ENCODE results near the gene PLCL2. TPM values are rescaled to one million over a fixed set of nuclear protein-coding genes. Genes with fewer than 3 reads are reported as not detected.

PLCL2 gene
- total and polyA plus RNA-seq, 4 donors = 1.5 to 16.5 (median 9.4) TPM

DNA sequence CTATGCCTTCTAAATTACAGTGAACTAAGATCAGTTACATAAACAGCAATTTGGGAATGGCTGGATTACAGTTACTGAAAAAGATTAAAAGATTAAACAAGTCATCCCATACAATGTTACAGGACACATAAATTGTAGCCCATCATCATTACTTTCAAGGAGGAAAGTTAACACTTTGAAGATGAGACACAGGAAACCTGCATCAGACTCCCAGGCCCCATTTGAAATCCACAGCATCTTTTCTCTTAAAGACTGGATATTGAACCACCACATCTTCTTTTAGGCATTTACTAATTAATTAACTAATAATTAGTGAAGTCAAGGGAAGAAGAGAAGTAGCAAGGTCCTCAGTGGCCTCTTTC, 170.2 kb downstream of the PLCL2 start (continued):
- TF ChIP-seq, protein P1, sequence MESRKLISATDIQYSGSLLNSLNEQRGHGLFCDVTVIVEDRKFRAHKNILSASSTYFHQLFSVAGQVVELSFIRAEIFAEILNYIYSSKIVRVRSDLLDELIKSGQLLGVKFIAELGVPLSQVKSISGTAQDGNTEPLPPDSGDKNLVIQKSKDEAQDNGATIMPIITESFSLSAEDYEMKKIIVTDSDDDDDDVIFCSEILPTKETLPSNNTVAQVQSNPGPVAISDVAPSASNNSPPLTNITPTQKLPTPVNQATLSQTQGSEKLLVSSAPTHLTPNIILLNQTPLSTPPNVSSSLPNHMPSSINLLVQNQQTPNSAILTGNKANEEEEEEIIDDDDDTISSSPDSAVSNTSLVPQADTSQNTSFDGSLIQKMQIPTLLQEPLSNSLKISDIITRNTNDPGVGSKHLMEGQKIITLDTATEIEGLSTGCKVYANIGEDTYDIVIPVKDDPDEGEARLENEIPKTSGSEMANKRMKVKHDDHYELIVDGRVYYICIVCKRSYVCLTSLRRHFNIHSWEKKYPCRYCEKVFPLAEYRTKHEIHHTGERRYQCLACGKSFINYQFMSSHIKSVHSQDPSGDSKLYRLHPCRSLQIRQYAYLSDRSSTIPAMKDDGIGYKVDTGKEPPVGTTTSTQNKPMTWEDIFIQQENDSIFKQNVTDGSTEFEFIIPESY (IDR thresholded peaks at IDR 0.05) = no peak
- no peak for TF ChIP-seq NR2F2 (IDR thresholded peaks at IDR 0.05)

DNA sequence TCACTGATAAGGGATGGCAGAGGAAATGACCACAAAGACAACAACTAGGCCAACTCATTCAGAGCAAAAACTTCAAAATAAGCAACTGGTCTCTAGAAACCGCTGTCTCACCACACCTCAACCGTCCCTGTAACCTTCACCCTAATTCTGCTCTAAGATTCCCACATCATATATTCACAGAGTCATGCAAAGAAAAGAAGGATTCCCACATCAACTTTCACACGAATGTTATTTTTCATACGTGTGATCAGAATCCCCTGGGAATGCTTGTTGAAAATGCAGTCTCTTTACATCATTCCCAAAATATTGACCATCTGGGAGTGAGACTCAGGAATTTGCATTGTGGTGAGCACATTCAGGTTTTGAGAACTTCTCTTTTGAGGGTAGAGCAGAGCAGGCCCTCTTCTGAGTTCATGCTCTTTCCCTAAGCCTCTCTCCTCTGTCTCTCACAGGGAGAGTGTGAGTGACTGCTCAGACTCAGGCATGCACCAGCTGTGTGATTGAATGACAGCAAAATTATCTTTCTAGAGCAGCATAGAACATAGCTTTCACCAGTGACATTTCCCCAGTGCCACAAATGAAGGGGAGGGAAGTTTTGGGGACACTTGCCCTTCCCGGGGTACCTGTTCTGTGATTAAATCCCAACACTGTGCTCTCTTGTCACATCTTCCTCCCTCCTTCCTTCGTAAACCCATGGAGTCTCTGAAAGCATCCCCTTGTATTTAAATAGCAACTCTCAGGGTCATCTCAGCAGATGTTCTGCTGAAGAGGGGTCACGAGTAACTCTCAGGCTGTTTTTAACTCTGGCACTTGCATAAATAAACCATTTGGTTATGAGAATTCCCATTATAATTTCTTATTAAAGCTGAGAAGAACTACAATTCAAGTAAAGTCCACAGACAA, 170.9 kb downstream of the PLCL2 start:
- TF ChIP-seq NR2F2 (IDR thresholded peaks at IDR 0.05) (peak; percentile 44), SP1 (IDR thresholded peaks at IDR 0.05) (no peak)
- Histone ChIP-seq H3K4me3 (ENCODE audit: low read depth in 1 of 3, low read length in 3 of 3) (no peak overlapping the region), H3K36me3 (ENCODE audit: control insufficient read depth in 4 of 4, insufficient read depth in 3 of 4, low read depth in 1 of 4, low read length in 3 of 4) (peaks cover 0 to 4% (median under 1%) of the 10 kb centered on the region in 4 donors), H3K27me3 (ENCODE audit: control insufficient read depth in 4 of 4, insufficient read depth in 4 of 4, low read length in 3 of 4) (no peaks in the 10 kb centered on the region), H3K9me3 (ENCODE audit: control insufficient read depth in 4 of 4, low read length in 3 of 4) (no peaks in the 10 kb centered on the region), H3K27ac (ENCODE audit: low read depth in 1 of 2, low read length in 2 of 2) (no peak overlapping the region), H3K4me1 (ENCODE audit: control insufficient read depth in 4 of 4, insufficient read depth in 4 of 4, low read length in 3 of 4) (no peaks in the 10 kb centered on the region), H3K9ac (ENCODE audit: low read depth in 1 of 2, low read length in 2 of 2) (no peak overlapping the region)
- 86% methylated on average over 7 of the region's 7 CpGs for WGBS
- no peak for DNase-seq (ENCODE audit: low spot score)

DNA sequence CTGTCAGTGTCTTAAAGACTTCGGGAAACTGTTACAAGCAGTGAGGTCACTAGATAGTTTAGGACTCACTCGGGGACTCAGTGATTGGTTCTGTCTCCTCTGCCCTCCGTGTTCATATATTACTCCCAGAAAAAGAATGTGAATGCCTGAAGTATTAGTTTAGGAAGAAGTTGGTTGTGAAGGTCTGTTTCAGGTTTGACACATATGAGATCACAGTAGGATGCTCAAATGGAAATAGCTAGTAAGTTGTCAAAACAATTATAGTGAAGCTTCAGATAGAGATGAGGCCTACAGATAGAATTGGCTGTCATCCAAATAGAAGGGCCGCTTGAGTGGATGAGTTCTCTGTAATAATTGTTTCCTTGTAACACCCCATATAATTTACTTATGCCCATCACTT, 172.6 kb downstream of the PLCL2 start:
- peaks cover 0 to 4% (median under 1%) of the 10 kb centered on the region in 4 donors for H3K36me3 ChIP-seq (ENCODE audit: control insufficient read depth in 4 of 4, insufficient read depth in 3 of 4, low read depth in 1 of 4, low read length in 3 of 4)
- H3K27me3 ChIP-seq (ENCODE audit: control insufficient read depth in 4 of 4, insufficient read depth in 4 of 4, low read length in 3 of 4) = no peaks in the 10 kb centered on the region
- 88% methylated on average over 4 of the region's 4 CpGs for WGBS

DNA sequence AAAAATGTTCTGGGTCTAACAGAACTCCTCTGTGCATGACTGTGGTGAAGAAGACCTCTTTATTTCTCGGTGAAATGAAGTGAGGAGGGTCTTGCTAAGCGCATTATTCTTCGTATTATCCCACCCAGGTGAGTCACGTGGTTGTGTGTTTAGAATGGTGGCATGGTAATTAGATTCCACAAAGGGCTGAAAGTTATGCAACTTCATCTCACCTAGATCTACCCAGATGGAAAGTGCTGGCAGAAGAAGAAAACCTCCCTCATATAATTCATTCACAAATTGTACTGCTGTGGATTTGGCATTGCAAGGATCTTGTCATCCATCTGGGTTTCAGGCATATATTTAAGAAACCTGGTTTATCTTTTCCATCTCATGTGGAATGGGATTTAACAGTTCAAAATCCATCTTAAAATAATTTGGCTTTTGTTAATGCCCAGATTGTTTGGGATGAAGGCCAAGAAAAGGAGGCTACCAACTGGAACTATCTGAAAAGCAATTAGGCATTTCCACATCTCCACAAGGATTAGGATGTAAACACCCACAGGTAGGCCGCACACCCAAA, 175.3 kb downstream of the PLCL2 start:
- Histone ChIP-seq H3K27ac (ENCODE audit: low read depth in 1 of 2, low read length in 2 of 2) (no peak overlapping the region), H3K36me3 (ENCODE audit: control insufficient read depth in 4 of 4, insufficient read depth in 3 of 4, low read depth in 1 of 4, low read length in 3 of 4) (peaks cover 0 to 4% (median 0%) of the 10 kb centered on the region in 4 donors), H3K9me3 (ENCODE audit: control insufficient read depth in 4 of 4, low read length in 3 of 4) (peaks cover 0 to 1% (median 0%) of the 10 kb centered on the region in 4 donors), H3K9ac (ENCODE audit: low read depth in 1 of 2, low read length in 2 of 2) (no peak overlapping the region), H3K4me3 (ENCODE audit: low read depth in 1 of 3, low read length in 3 of 3) (no peak overlapping the region), H3K4me1 (ENCODE audit: control insufficient read depth in 4 of 4, insufficient read depth in 4 of 4, low read length in 3 of 4) (no peaks in the 10 kb centered on the region), H3K27me3 (ENCODE audit: control insufficient read depth in 4 of 4, insufficient read depth in 4 of 4, low read length in 3 of 4) (no peaks in the 10 kb centered on the region)
- WGBS = 94% methylated on average over 5 of the region's 5 CpGs
- TF ChIP-seq RAD21 (IDR thresholded peaks at IDR 0.05) (no peak), EGR1 (IDR thresholded peaks at IDR 0.05; ENCODE audit: low read depth in 2 of 2) (no peak), HNF4G (IDR thresholded peaks at IDR 0.05) (no peak), TAF1 (conservative IDR thresholded peaks at IDR 0.05) (no peak), HNF4A (conservative IDR thresholded peaks at IDR 0.05) (no peak), FOXA2 (IDR thresholded peaks at IDR 0.05) (no peak), SP1 (IDR thresholded peaks at IDR 0.05) (no peak), YY1 (IDR thresholded peaks at IDR 0.05) (no peak), FOXA1 (IDR thresholded peaks at IDR 0.05) (no peak), NR2F2 (IDR thresholded peaks at IDR 0.05) (no peak), GABPA (IDR thresholded peaks at IDR 0.05 in 1 of 2, conservative IDR thresholded peaks at IDR 0.05 in 1 of 2) (no peak)
- TF ChIP-seq, protein P2, sequence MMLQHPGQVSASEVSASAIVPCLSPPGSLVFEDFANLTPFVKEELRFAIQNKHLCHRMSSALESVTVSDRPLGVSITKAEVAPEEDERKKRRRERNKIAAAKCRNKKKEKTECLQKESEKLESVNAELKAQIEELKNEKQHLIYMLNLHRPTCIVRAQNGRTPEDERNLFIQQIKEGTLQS (IDR thresholded peaks at IDR 0.05) = no peak
- TF ChIP-seq, protein P3, sequence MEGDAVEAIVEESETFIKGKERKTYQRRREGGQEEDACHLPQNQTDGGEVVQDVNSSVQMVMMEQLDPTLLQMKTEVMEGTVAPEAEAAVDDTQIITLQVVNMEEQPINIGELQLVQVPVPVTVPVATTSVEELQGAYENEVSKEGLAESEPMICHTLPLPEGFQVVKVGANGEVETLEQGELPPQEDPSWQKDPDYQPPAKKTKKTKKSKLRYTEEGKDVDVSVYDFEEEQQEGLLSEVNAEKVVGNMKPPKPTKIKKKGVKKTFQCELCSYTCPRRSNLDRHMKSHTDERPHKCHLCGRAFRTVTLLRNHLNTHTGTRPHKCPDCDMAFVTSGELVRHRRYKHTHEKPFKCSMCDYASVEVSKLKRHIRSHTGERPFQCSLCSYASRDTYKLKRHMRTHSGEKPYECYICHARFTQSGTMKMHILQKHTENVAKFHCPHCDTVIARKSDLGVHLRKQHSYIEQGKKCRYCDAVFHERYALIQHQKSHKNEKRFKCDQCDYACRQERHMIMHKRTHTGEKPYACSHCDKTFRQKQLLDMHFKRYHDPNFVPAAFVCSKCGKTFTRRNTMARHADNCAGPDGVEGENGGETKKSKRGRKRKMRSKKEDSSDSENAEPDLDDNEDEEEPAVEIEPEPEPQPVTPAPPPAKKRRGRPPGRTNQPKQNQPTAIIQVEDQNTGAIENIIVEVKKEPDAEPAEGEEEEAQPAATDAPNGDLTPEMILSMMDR (IDR thresholded peaks at IDR 0.05; ENCODE audit: low read depth, low read length, missing input control) = no peak
- TF ChIP-seq, protein P4, sequence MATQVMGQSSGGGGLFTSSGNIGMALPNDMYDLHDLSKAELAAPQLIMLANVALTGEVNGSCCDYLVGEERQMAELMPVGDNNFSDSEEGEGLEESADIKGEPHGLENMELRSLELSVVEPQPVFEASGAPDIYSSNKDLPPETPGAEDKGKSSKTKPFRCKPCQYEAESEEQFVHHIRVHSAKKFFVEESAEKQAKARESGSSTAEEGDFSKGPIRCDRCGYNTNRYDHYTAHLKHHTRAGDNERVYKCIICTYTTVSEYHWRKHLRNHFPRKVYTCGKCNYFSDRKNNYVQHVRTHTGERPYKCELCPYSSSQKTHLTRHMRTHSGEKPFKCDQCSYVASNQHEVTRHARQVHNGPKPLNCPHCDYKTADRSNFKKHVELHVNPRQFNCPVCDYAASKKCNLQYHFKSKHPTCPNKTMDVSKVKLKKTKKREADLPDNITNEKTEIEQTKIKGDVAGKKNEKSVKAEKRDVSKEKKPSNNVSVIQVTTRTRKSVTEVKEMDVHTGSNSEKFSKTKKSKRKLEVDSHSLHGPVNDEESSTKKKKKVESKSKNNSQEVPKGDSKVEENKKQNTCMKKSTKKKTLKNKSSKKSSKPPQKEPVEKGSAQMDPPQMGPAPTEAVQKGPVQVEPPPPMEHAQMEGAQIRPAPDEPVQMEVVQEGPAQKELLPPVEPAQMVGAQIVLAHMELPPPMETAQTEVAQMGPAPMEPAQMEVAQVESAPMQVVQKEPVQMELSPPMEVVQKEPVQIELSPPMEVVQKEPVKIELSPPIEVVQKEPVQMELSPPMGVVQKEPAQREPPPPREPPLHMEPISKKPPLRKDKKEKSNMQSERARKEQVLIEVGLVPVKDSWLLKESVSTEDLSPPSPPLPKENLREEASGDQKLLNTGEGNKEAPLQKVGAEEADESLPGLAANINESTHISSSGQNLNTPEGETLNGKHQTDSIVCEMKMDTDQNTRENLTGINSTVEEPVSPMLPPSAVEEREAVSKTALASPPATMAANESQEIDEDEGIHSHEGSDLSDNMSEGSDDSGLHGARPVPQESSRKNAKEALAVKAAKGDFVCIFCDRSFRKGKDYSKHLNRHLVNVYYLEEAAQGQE (IDR thresholded peaks at IDR 0.05) = no peak
- TF ChIP-seq, protein P5, sequence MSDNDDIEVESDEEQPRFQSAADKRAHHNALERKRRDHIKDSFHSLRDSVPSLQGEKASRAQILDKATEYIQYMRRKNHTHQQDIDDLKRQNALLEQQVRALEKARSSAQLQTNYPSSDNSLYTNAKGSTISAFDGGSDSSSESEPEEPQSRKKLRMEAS (IDR thresholded peaks at IDR 0.05) = no peak
- no peak for DNase-seq (ENCODE audit: low spot score)

More for the DNA sequence above, 172.6 kb downstream of the PLCL2 start:
- Histone ChIP-seq H3K27ac (ENCODE audit: low read depth in 1 of 2, low read length in 2 of 2) (no peak overlapping the region), H3K9me3 (ENCODE audit: control insufficient read depth in 4 of 4, low read length in 3 of 4) (no peaks in the 10 kb centered on the region), H3K9ac (ENCODE audit: low read depth in 1 of 2, low read length in 2 of 2) (no peak overlapping the region), H3K4me3 (ENCODE audit: low read depth in 1 of 3, low read length in 3 of 3) (no peak overlapping the region), H3K4me1 (ENCODE audit: control insufficient read depth in 4 of 4, insufficient read depth in 4 of 4, low read length in 3 of 4) (no peaks in the 10 kb centered on the region)
- TF ChIP-seq EGR1 (IDR thresholded peaks at IDR 0.05; ENCODE audit: low read depth in 2 of 2) = no peak
- TF ChIP-seq RAD21 (IDR thresholded peaks at IDR 0.05) = no peak
- TF ChIP-seq FOXA1 (IDR thresholded peaks at IDR 0.05) = no peak
- TF ChIP-seq TAF1 (conservative IDR thresholded peaks at IDR 0.05) = no peak
- TF ChIP-seq YY1 (IDR thresholded peaks at IDR 0.05) = no peak
- TF ChIP-seq FOXA2 (IDR thresholded peaks at IDR 0.05) = no peak
- TF ChIP-seq HNF4A (conservative IDR thresholded peaks at IDR 0.05) = no peak
- DNase-seq (ENCODE audit: low spot score) = no peak
